Measurements from ENCODE around the gene CFAP54.

CFAP54 gene

DNA sequence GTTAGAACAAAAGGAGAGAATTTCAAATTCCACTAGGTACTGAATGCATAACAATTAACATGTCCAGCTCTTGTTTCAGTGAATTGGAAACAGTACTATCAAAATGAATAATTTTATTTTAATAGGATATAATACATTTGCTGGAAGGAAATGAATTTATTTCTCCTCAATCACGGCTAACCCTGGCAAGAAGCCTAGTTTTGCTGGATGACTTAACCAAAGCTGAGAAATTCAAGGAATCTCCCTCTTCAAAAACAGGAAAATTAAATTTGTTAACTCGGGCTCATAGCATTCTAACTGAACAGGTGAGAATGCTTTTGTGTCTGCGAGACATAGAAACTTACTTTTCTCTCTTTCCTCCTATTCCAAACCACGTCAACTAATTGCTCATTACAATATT is 254.2 kb downstream of the CFAP54 start:
- TF ChIP-seq, protein P1, sequence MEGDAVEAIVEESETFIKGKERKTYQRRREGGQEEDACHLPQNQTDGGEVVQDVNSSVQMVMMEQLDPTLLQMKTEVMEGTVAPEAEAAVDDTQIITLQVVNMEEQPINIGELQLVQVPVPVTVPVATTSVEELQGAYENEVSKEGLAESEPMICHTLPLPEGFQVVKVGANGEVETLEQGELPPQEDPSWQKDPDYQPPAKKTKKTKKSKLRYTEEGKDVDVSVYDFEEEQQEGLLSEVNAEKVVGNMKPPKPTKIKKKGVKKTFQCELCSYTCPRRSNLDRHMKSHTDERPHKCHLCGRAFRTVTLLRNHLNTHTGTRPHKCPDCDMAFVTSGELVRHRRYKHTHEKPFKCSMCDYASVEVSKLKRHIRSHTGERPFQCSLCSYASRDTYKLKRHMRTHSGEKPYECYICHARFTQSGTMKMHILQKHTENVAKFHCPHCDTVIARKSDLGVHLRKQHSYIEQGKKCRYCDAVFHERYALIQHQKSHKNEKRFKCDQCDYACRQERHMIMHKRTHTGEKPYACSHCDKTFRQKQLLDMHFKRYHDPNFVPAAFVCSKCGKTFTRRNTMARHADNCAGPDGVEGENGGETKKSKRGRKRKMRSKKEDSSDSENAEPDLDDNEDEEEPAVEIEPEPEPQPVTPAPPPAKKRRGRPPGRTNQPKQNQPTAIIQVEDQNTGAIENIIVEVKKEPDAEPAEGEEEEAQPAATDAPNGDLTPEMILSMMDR (conservative IDR thresholded peaks at IDR 0.05; ENCODE audit: low read depth, low read length) = no peak
- no peak overlapping the region for H3K4me3 ChIP-seq (ENCODE audit: low read length)
- peak; percentile 17 for DNase-seq (ENCODE audit: low read depth)

DNA sequence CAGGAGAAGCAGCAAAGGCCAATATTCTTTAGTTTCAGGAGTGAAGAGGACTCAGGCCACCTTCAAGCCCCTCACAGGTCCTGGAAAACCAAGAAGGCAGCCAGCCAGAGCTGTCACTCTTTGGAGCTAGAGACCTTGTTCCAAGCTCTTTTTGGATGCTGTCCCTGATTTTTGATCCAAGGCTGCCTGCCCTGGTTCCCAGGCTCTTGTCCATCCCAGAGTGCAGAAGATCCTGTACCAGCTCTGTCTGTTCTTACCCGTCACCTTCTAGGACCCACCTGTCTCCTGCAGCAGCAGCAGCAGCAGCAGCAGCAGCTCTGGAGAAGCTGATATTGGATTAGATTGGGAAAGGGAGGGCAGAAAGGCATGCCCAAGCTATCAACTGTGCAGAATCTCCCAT is 260.6 kb downstream of the CFAP54 start:
- TF ChIP-seq, protein P1 (conservative IDR thresholded peaks at IDR 0.05; ENCODE audit: low read depth, low read length) = no peak
- DNase-seq (ENCODE audit: low read depth) = no peak
- H3K4me3 ChIP-seq (ENCODE audit: low read length) = no peak overlapping the region

DNA sequence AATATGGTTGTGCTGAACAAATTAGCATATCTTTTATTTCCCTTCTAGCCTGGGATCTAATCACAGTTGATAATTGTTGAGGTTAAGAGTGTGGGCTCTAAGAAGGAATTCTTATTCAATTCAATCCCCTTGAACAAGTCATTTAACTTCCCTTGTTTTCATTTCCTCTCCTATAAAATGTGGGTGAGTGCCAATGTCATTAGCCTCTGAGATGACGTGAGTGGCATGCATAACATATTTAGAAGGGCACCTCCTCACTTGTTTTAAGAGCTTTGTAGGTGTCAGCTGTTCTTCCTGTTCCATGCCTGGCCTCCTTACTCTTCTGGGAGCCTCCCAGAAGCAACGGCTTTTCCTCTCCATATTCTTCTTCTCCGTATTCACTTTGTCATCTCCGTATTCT is 262.2 kb downstream of the CFAP54 start:
- DNase-seq (ENCODE audit: low read depth) = no peak
- no peak overlapping the region for H3K4me3 ChIP-seq (ENCODE audit: low read length)
- TF ChIP-seq, protein P1 (conservative IDR thresholded peaks at IDR 0.05; ENCODE audit: low read depth, low read length) = no peak

DNA sequence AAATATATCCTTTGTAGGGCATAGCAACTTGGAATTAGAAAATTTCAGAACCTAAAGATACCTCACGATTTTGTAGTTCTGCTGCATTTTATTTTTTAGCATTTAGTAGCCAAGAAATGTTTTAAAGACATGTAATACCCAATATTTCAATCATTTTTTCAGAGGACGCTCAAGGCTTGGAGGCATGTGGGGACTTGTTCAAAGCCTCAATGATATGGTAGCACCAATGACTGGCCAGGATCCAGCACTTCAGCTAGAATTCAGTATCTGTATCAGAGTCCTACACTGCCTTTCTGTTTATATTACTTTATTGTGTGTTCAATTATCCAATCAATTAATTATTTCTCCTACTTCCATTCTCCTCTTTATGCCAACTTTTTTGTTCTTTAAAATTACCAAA is 262.8 kb downstream of the CFAP54 start:
- DNase-seq (ENCODE audit: low read depth) = no peak
- no peak overlapping the region for H3K4me3 ChIP-seq (ENCODE audit: low read length)
- TF ChIP-seq, protein P1 (conservative IDR thresholded peaks at IDR 0.05; ENCODE audit: low read depth, low read length) = no peak

DNA sequence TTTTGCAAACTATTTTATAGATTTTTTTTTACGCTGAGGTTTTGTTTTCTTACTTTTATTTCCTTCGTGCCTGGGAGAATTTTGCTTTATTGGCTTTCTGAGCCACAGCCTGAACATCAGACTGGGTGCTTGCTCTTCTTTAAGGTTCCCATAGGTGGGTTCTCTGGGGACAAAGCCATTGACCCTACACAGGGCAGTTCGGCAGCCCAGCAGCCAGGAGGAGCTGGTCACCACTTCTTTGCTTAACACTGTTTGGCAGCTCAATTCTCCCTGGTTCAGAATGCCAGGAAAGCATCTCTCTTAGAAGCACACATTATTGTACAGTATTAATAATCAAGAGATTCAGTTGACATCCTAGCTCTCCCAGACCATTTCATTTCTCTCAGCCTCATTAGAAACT is 276.9 kb downstream of the CFAP54 start:
- TF ChIP-seq, protein P1 (conservative IDR thresholded peaks at IDR 0.05; ENCODE audit: low read depth, low read length) = peak; percentile 42
- DNase-seq (ENCODE audit: low read depth) = no peak
- H3K4me3 ChIP-seq (ENCODE audit: low read length) = no peak overlapping the region

DNA sequence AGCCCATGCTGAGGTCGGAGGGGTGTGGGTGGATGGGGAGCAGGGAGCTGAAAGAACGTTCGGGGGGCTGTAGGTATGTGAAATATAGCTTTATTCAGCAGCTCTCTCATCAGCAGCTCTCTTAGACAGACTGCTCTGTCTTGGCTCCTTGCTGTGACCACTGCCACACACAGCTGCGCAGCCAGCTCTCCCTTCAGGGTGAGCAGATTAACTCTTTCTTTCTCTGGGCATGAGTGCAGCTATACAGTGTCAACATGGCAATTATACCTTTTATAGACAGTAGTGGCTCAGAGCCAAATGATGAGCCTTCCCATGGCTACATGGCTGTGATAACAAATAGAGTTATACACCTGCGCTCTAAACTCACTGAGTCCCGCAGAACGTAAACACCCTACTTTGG is 280.0 kb downstream of the CFAP54 start:
- DNase-seq (ENCODE audit: low read depth) = no peak
- TF ChIP-seq, protein P1 (conservative IDR thresholded peaks at IDR 0.05; ENCODE audit: low read depth, low read length) = no peak
- no peak overlapping the region for H3K4me3 ChIP-seq (ENCODE audit: low read length)

DNA sequence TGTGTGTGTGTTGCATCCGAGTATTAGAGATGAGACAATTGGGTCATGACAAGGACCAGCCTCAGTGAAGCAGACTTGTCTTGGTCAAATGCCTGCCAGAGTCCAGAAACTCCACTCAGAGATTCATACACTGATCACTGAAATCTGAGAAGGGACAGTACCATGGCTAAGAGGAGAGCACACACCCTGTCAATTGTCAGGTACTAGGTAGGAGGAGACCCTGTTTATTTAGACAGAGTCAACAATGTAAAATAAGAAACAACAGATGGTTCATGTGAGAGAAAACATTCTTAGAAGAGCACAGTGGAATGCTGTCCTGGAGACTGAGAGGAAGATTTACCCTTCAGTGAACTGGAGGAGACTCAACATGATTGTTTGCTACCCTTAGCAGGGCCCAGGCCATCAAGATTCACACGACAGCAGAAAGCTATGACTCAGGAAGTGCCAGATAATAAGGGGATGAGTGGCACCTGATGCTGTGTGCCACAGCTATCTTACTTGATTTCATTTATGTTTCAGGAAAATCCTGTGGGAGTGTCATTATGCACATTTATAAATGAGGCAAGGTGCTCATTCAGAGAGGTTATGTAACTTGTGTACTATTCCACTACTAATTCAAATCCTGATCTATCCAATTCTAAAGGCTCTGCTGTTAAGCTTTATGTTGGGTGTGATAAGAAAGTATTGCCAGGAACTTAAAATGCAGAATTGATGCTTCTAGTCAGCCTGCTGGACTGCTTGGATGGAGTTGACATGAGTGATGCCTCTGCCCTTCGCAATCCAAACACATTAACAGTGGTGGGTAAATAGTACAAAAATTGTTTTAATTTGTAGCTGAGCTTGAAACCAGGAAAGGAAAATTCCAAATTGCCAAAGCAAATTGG is 281.1 kb downstream of the CFAP54 start:
- no peak for DNase-seq (ENCODE audit: low read depth)
- H3K4me3 ChIP-seq (ENCODE audit: low read length) = no peak overlapping the region
- TF ChIP-seq, protein P1 (conservative IDR thresholded peaks at IDR 0.05; ENCODE audit: low read depth, low read length) = no peak
